Thoracic aorta (tissue), 2 donors: ENCODE data around the gene MYO5B. TPM values are rescaled to one million over a fixed set of nuclear protein-coding genes. Genes with fewer than 3 reads are reported as not detected.

Experiments
- ATAC-seq: fragments of 150-250 bp; one replicate; pipeline ENCODE4 v1.8.0; 2017; ENCODE audit warnings: low read depth; ENCODE audit not compliant: insufficient number of reproducible peaks, low FRiP score
- DNase-seq: peaks from one replicate; pipeline ENCODE4 v3.0.0-alpha.2; 2020; ENCODE audit warnings: low spot score
- H3K27ac ChIP-seq, 2 donors: fragments of 200-600 bp; sonication (generic); 1 replicate in 1 of 2; 2 replicates in 1 of 2; pipeline ENCODE4 v1.5.1; 2016; ENCODE audit warnings: mild to moderate bottlenecking in 2 of 2, moderate library complexity in 2 of 2
- H3K27me3 ChIP-seq: fragments of 200-600 bp; sonication (generic); replicated peaks from 2 replicates; pipeline ENCODE4 v1.6.0; 2016; ENCODE audit warnings: mild to moderate bottlenecking; ENCODE audit not compliant: insufficient read depth
- H3K36me3 ChIP-seq: fragments of 200-600 bp; sonication (generic); one replicate; pipeline ENCODE4 v1.5.1; 2016
- H3K4me1 ChIP-seq, 2 donors: fragments of 200-600 bp; sonication (generic); 1 replicate in 1 of 2; 2 replicates in 1 of 2; pipeline versions ENCODE4 v1.5.1 to v1.6.0; 2016; ENCODE audit warnings: low read depth in 2 of 2, mild to moderate bottlenecking in 1 of 2; ENCODE audit not compliant: control insufficient read depth in 1 of 2
- H3K4me3 ChIP-seq: fragments of 200-600 bp; sonication (generic); 2 replicates; pipeline ENCODE4 v1.5.1; 2016; ENCODE audit warnings: mild to moderate bottlenecking
- H3K9me3 ChIP-seq: fragments of 200-600 bp; sonication (generic); 2 replicates; pipeline ENCODE4 v1.5.1; 2016
- CTCF ChIP-seq: fragments of 200-600 bp; sonication (generic); IDR thresholded peaks from one replicate; pipeline ENCODE4 v1.5.1; 2019; ENCODE audit warnings: antibody characterized with exemption
- total RNA-seq, 2 donors: library from RNA; depleted of rRNA; stranded (reverse); fragments of >200 nt; gene quantifications; one replicate each; pipeline versions ENCODE4 v1.1.0 to v1.2.3, GENCODE V29; 2016

The MYO5B gene
- total RNA-seq, 2 donors from 2014 or later, result 8.3 to 13.5 TPM

GRCh38 chr18:49974079-49974478 lies 220.9 kb downstream of the MYO5B start:
- H3K27me3 ChIP-seq, result no peaks in the 10 kb centered on the region
- H3K4me1 ChIP-seq, result peaks cover 0 to 16% of the 10 kb centered on the region in 2 donors
- no peak for ATAC-seq
- H3K27ac ChIP-seq, result no peak overlapping the region
- no peak for TF ChIP-seq CTCF
- no peak for DNase-seq
- H3K36me3 ChIP-seq, result no peaks in the 10 kb centered on the region
- no peak overlapping the region for H3K4me3 ChIP-seq
- H3K9me3 ChIP-seq, result no peaks in the 10 kb centered on the region

GRCh38 chr18:49973592-49973991 lies 221.4 kb downstream of the MYO5B start:
- no peak overlapping the region for H3K4me3 ChIP-seq
- no peak for ATAC-seq
- no peak overlapping the region for H3K27ac ChIP-seq
- no peaks in the 10 kb centered on the region for H3K27me3 ChIP-seq
- no peak for TF ChIP-seq CTCF
- H3K36me3 ChIP-seq, result no peaks in the 10 kb centered on the region
- peaks cover 0 to 16% of the 10 kb centered on the region in 2 donors for H3K4me1 ChIP-seq
- no peak for DNase-seq
- no peaks in the 10 kb centered on the region for H3K9me3 ChIP-seq

- TF ChIP-seq CTCF, result no peak
- H3K27me3 ChIP-seq, result no peaks in the 10 kb centered on the region
- no peak overlapping the region for H3K4me3 ChIP-seq
- no peak overlapping the region for H3K27ac ChIP-seq
- peaks cover 0 to 12% of the 10 kb centered on the region in 2 donors for H3K4me1 ChIP-seq
- DNase-seq, result no peak
- no peaks in the 10 kb centered on the region for H3K9me3 ChIP-seq
- H3K36me3 ChIP-seq, result no peaks in the 10 kb centered on the region
- no peak for ATAC-seq
Measured at GRCh38 chr18:49972535-49972934, 222.4 kb downstream of the MYO5B start.

GRCh38 chr18:49971462-49971861 lies 223.5 kb downstream of the MYO5B start:
- no peak for DNase-seq
- no peaks in the 10 kb centered on the region for H3K36me3 ChIP-seq
- no peaks in the 10 kb centered on the region for H3K9me3 ChIP-seq
- TF ChIP-seq CTCF, result no peak
- no peaks in the 10 kb centered on the region for H3K27me3 ChIP-seq
- H3K4me3 ChIP-seq, result no peak overlapping the region
- ATAC-seq, result no peak
- H3K4me1 ChIP-seq, result peaks cover 0 to 1% of the 10 kb centered on the region in 2 donors
- H3K27ac ChIP-seq, result no peak overlapping the region

GRCh38 chr18:49970319-49970718 lies 224.6 kb downstream of the MYO5B start:
- H3K27ac ChIP-seq, result no peak overlapping the region
- no peak for ATAC-seq

More at GRCh38 chr18:49970319-49970718, 224.6 kb downstream of the MYO5B start:
- TF ChIP-seq CTCF, result no peak
- Histone ChIP-seq H3K36me3 (no peaks in the 10 kb centered on the region), H3K9me3 (no peaks in the 10 kb centered on the region), H3K4me1 (no peaks in the 10 kb centered on the region), H3K27me3 (no peaks in the 10 kb centered on the region), H3K4me3 (no peak overlapping the region)
- no peak for DNase-seq
